ENCODE data around the gene RBFOX1. TPM values are rescaled to one million over a fixed set of nuclear protein-coding genes. Genes with fewer than 3 reads are reported as not detected.

RBFOX1 gene
- polyA plus RNA-seq, 1 donor = 84.2 TPM

- DNase-seq = no peak
Measured at GRCh38 chr16:7374614-7375174, 42.0 kb downstream of the RBFOX1 start.

- no peak for DNase-seq
Measured at GRCh38 chr16:7376227-7376626, 43.6 kb downstream of the RBFOX1 start.

- DNase-seq = no peak
Measured at GRCh38 chr16:7377231-7377630, 44.6 kb downstream of the RBFOX1 start.

GRCh38 chr16:7378024-7378695 lies 45.5 kb downstream of the RBFOX1 start:
- no peak for DNase-seq

- DNase-seq = no peak
Measured at GRCh38 chr16:7380441-7380840, 47.8 kb downstream of the RBFOX1 start.

GRCh38 chr16:7380911-7381310 lies 48.3 kb downstream of the RBFOX1 start:
- no peak for DNase-seq

- no peak for DNase-seq
Measured at GRCh38 chr16:7381671-7382070, 49.0 kb downstream of the RBFOX1 start.

- DNase-seq = no peak
Measured at GRCh38 chr16:7382521-7382920, 49.9 kb downstream of the RBFOX1 start.

- no peak for DNase-seq
Measured at GRCh38 chr16:7390974-7391373, 58.3 kb downstream of the RBFOX1 start.

- no peak for DNase-seq
Measured at GRCh38 chr16:7391694-7392093, 59.0 kb downstream of the RBFOX1 start.

GRCh38 chr16:7392206-7392605 lies 59.6 kb downstream of the RBFOX1 start:
- DNase-seq = no peak

GRCh38 chr16:7393680-7394079 lies 61.0 kb downstream of the RBFOX1 start:
- DNase-seq = no peak

GRCh38 chr16:7394720-7395336 lies 62.2 kb downstream of the RBFOX1 start:
- no peak for DNase-seq

- no peak for DNase-seq
Measured at GRCh38 chr16:7397901-7398300, 65.3 kb downstream of the RBFOX1 start.

GRCh38 chr16:7398536-7398935 lies 65.9 kb downstream of the RBFOX1 start:
- DNase-seq = no peak

- DNase-seq = no peak
Measured at GRCh38 chr16:7399296-7399695, 66.7 kb downstream of the RBFOX1 start.

- DNase-seq = peak; percentile 26
Measured at GRCh38 chr16:7400117-7400890, 67.7 kb downstream of the RBFOX1 start.

GRCh38 chr16:7404217-7404616 lies 71.6 kb downstream of the RBFOX1 start:
- DNase-seq = no peak

GRCh38 chr16:7405166-7405565 lies 72.5 kb downstream of the RBFOX1 start:
- peak; percentile 84 for DNase-seq

GRCh38 chr16:7408700-7409365 lies 76.2 kb downstream of the RBFOX1 start:
- DNase-seq = no peak

- DNase-seq = no peak
Measured at GRCh38 chr16:7419441-7419840, 86.8 kb downstream of the RBFOX1 start.

GRCh38 chr16:7420079-7420478 lies 87.4 kb downstream of the RBFOX1 start:
- no peak for DNase-seq

- no peak for DNase-seq
Measured at GRCh38 chr16:7420843-7421242, 88.2 kb downstream of the RBFOX1 start.

All from hindlimb muscle (tissue), 1 donor.